ENCODE measurements around the gene RGL4. TPM values are rescaled to one million over a fixed set of nuclear protein-coding genes. Genes with fewer than 3 reads are reported as not detected.

Gene RGL4
- total RNA-seq, 4 donors from 2014 or later = 0.09 to 1.9 TPM; not detected in 2

GRCh38 chr22:23713696-23714595, 23.1 kb downstream of the RGL4 start:
- H3K27ac ChIP-seq = no peak overlapping the region
- H3K9me3 ChIP-seq = no peaks in the 10 kb centered on the region
- no peaks in the 10 kb centered on the region for H3K27me3 ChIP-seq
- H3K36me3 ChIP-seq = peaks cover 0 to 42% of the 10 kb centered on the region in 2 donors
- in situ Hi-C loops (cut with MboI; ENCODE audit: low sequenced_read_pairs in 4 of 4) (no loop called here), intact Hi-C loops (cut with DNase I; ENCODE audit: low total_unique reads) (no loop called here)
- no peak for ATAC-seq
- H3K4me3 ChIP-seq = no peak overlapping the region
- no peak for TF ChIP-seq POLR2A (IDR thresholded peaks at IDR 0.05)
- TF ChIP-seq, protein P1, sequence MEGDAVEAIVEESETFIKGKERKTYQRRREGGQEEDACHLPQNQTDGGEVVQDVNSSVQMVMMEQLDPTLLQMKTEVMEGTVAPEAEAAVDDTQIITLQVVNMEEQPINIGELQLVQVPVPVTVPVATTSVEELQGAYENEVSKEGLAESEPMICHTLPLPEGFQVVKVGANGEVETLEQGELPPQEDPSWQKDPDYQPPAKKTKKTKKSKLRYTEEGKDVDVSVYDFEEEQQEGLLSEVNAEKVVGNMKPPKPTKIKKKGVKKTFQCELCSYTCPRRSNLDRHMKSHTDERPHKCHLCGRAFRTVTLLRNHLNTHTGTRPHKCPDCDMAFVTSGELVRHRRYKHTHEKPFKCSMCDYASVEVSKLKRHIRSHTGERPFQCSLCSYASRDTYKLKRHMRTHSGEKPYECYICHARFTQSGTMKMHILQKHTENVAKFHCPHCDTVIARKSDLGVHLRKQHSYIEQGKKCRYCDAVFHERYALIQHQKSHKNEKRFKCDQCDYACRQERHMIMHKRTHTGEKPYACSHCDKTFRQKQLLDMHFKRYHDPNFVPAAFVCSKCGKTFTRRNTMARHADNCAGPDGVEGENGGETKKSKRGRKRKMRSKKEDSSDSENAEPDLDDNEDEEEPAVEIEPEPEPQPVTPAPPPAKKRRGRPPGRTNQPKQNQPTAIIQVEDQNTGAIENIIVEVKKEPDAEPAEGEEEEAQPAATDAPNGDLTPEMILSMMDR (IDR thresholded peaks at IDR 0.05 in 4 of 5, conservative IDR thresholded peaks at IDR 0.05 in 1 of 5) = no peak
- DNase-seq = no peak
- H3K4me1 ChIP-seq = peaks cover 11 to 15% of the 10 kb centered on the region in 2 donors

GRCh38 chr22:23714596-23715578, 24.1 kb downstream of the RGL4 start:
- intact Hi-C loops (cut with DNase I; ENCODE audit: low total_unique reads) (loop anchor here (5.0 kb wide), 2 partner anchors 37 to 132 kb away; partner anchors contain the start of genes VPREB3 and ZNF70), in situ Hi-C loops (cut with MboI; ENCODE audit: low sequenced_read_pairs in 4 of 4) (no loop called here)
- no peaks in the 10 kb centered on the region for H3K27me3 ChIP-seq
- H3K36me3 ChIP-seq = peaks cover 0 to 33% of the 10 kb centered on the region in 2 donors
- ATAC-seq (no peak), DNase-seq (no peak)
- H3K4me3 ChIP-seq = no peak overlapping the region
- peaks cover 11 to 15% of the 10 kb centered on the region in 2 donors for H3K4me1 ChIP-seq
- no peaks in the 10 kb centered on the region for H3K9me3 ChIP-seq
- TF ChIP-seq POLR2A (IDR thresholded peaks at IDR 0.05) = no peak
- TF ChIP-seq, protein P1 (IDR thresholded peaks at IDR 0.05 in 4 of 5, conservative IDR thresholded peaks at IDR 0.05 in 1 of 5) = no peak
- peak overlapping the region in 2 of 4 donors; percentile 91 to 93 for H3K27ac ChIP-seq

GRCh38 chr22:23715806-23716375, 25.1 kb downstream of the RGL4 start:
- peaks cover 11 to 15% of the 10 kb centered on the region in 2 donors for H3K4me1 ChIP-seq
- no peaks in the 10 kb centered on the region for H3K27me3 ChIP-seq
- TF ChIP-seq, protein P1 (IDR thresholded peaks at IDR 0.05 in 4 of 5, conservative IDR thresholded peaks at IDR 0.05 in 1 of 5) = no peak
- TF ChIP-seq POLR2A (IDR thresholded peaks at IDR 0.05) = no peak
- no peaks in the 10 kb centered on the region for H3K9me3 ChIP-seq
- peak overlapping the region; percentile 96 to 99 (median 98) for H3K4me3 ChIP-seq
- DNase-seq (no peak), ATAC-seq (no peak)
- intact Hi-C loops (cut with DNase I; ENCODE audit: low total_unique reads) = loop anchor here (5.0 kb wide), 2 partner anchors 36 to 131 kb away; partner anchors contain the start of genes VPREB3 and ZNF70
- peaks cover 0 to 24% of the 10 kb centered on the region in 2 donors for H3K36me3 ChIP-seq
- peak overlapping the region; percentile 85 to 93 (median 90) for H3K27ac ChIP-seq
- in situ Hi-C loops (cut with MboI; ENCODE audit: low sequenced_read_pairs in 4 of 4) = no loop called here
